ENCODE measurements around the gene FAM83E. TPM values are rescaled to one million over a fixed set of nuclear protein-coding genes. Genes with fewer than 3 reads are reported as not detected.
A peak's percentile ranks its signal among the peaks of the same experiment; 100 is the strongest.

FAM83E gene
- total RNA-seq, 1 experiment from 2014 or later: 8.8 TPM

DNA sequence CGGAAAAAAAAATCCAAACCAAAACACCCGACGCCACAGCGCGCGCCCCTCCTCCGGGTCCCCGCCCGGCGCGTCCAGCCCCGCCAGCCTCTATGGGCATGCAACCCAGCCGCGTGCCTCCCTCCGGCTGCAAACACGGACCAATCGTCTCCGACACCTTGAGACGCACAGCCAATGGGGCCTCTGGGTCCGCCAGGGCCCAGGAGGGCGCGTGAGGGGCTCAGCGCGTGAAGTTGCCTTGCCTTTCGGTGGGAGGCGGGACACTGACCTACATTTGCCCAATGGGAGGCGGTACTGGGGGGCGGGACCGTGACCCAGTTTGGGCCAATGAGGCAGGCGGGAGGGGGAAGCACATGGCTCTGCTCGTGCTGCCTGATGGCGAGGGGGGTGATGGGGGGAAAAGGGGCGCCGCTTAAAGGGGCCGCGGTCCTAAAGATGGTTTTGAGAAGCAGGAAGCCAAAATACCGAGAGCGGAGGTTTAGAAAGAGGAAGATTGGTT is 22.6 kb upstream of the FAM83E start (continued):
- TF ChIP-seq, protein P1, sequence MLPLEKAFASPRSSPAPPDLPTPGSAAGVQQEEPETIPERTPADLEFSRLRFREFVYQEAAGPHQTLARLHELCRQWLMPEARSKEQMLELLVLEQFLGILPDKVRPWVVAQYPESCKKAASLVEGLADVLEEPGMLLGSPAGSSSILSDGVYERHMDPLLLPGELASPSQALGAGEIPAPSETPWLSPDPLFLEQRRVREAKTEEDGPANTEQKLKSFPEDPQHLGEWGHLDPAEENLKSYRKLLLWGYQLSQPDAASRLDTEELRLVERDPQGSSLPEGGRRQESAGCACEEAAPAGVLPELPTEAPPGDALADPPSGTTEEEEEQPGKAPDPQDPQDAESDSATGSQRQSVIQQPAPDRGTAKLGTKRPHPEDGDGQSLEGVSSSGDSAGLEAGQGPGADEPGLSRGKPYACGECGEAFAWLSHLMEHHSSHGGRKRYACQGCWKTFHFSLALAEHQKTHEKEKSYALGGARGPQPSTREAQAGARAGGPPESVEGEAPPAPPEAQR (CRISPR knock-in tag; IDR thresholded peaks at IDR 0.05): no peak
- TF ChIP-seq TCF7 (CRISPR knock-in tag; IDR thresholded peaks at IDR 0.05; ENCODE audit: low read depth): peak; percentile 48; the same call in 1 of the 2 replicates
- peak; percentile 88 for TF ChIP-seq SP1 (CRISPR knock-in tag; conservative IDR thresholded peaks at IDR 0.05)
- TF ChIP-seq ELF4 (CRISPR knock-in tag; IDR thresholded peaks at IDR 0.05; ENCODE audit: low read depth): peak; percentile 73; the same call in 1 of the 2 replicates
- peak; percentile 86; the same call in 1 of the 2 replicates for TF ChIP-seq ESRRA (CRISPR knock-in tag; IDR thresholded peaks at IDR 0.05; ENCODE audit: borderline replicate concordance)
- peak; percentile 55; the same call in 1 of the 2 replicates for TF ChIP-seq ZNF263 (CRISPR knock-in tag; IDR thresholded peaks at IDR 0.05; ENCODE audit: low read depth)
- no peak for TF ChIP-seq GTF2I (CRISPR knock-in tag; conservative IDR thresholded peaks at IDR 0.05)
- TF ChIP-seq NFATC4 (CRISPR knock-in tag; IDR thresholded peaks at IDR 0.05): no peak
- no peak for TF ChIP-seq FOXJ3 (CRISPR knock-in tag; IDR thresholded peaks at IDR 0.05; ENCODE audit: borderline replicate concordance)
- TF ChIP-seq ZNF416 (CRISPR knock-in tag; IDR thresholded peaks at IDR 0.05): no peak
- TF ChIP-seq, protein P2, sequence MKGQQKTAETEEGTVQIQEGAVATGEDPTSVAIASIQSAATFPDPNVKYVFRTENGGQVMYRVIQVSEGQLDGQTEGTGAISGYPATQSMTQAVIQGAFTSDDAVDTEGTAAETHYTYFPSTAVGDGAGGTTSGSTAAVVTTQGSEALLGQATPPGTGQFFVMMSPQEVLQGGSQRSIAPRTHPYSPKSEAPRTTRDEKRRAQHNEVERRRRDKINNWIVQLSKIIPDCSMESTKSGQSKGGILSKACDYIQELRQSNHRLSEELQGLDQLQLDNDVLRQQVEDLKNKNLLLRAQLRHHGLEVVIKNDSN (CRISPR knock-in tag; IDR thresholded peaks at IDR 0.05): peak; percentile 87
- TF ChIP-seq FOXP1 (CRISPR knock-in tag; IDR thresholded peaks at IDR 0.05; ENCODE audit: borderline replicate concordance): peak; percentile 81
- no peak for TF ChIP-seq ZNF423 (CRISPR knock-in tag; IDR thresholded peaks at IDR 0.05)
- TF ChIP-seq, protein P3, sequence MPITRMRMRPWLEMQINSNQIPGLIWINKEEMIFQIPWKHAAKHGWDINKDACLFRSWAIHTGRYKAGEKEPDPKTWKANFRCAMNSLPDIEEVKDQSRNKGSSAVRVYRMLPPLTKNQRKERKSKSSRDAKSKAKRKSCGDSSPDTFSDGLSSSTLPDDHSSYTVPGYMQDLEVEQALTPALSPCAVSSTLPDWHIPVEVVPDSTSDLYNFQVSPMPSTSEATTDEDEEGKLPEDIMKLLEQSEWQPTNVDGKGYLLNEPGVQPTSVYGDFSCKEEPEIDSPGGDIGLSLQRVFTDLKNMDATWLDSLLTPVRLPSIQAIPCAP (CRISPR knock-in tag; IDR thresholded peaks at IDR 0.05): no peak
- 0 out of 2 replicates have a peak, but pooled peaks have one; percentile 75 for TF ChIP-seq ETV6 (CRISPR knock-in tag; IDR thresholded peaks at IDR 0.05)
- TF ChIP-seq, protein P4, sequence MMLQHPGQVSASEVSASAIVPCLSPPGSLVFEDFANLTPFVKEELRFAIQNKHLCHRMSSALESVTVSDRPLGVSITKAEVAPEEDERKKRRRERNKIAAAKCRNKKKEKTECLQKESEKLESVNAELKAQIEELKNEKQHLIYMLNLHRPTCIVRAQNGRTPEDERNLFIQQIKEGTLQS (CRISPR knock-in tag; conservative IDR thresholded peaks at IDR 0.05): peak; percentile 64; the same call in 1 of the 2 replicates
- TF ChIP-seq, protein P5, sequence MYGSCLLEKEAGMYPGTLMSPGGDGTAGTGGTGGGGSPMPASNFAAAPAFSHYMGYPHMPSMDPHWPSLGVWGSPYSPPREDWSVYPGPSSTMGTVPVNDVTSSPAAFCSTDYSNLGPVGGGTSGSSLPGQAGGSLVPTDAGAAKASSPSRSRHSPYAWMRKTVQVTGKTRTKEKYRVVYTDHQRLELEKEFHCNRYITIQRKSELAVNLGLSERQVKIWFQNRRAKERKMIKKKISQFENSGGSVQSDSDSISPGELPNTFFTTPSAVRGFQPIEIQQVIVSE (CRISPR knock-in tag; IDR thresholded peaks at IDR 0.05; ENCODE audit: borderline replicate concordance): no peak
- peak; percentile 92 for TF ChIP-seq FOXK1 (CRISPR knock-in tag; IDR thresholded peaks at IDR 0.05)
- peak; percentile 87 for TF ChIP-seq MYBL2 (CRISPR knock-in tag; IDR thresholded peaks at IDR 0.05)
- TF ChIP-seq, protein P6, sequence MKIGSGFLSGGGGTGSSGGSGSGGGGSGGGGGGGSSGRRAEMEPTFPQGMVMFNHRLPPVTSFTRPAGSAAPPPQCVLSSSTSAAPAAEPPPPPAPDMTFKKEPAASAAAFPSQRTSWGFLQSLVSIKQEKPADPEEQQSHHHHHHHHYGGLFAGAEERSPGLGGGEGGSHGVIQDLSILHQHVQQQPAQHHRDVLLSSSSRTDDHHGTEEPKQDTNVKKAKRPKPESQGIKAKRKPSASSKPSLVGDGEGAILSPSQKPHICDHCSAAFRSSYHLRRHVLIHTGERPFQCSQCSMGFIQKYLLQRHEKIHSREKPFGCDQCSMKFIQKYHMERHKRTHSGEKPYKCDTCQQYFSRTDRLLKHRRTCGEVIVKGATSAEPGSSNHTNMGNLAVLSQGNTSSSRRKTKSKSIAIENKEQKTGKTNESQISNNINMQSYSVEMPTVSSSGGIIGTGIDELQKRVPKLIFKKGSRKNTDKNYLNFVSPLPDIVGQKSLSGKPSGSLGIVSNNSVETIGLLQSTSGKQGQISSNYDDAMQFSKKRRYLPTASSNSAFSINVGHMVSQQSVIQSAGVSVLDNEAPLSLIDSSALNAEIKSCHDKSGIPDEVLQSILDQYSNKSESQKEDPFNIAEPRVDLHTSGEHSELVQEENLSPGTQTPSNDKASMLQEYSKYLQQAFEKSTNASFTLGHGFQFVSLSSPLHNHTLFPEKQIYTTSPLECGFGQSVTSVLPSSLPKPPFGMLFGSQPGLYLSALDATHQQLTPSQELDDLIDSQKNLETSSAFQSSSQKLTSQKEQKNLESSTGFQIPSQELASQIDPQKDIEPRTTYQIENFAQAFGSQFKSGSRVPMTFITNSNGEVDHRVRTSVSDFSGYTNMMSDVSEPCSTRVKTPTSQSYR (CRISPR knock-in tag; IDR thresholded peaks at IDR 0.05): peak; percentile 60; the same call in 1 of the 2 replicates
- peak; percentile 92 for TF ChIP-seq TEAD1 (CRISPR knock-in tag; IDR thresholded peaks at IDR 0.05)
- 0 out of 2 replicates have a peak, but pooled peaks have one; percentile 28 for TF ChIP-seq TEAD4 (CRISPR knock-in tag; IDR thresholded peaks at IDR 0.05)
- peak; percentile 91 for TF ChIP-seq ZNF232 (CRISPR knock-in tag; IDR thresholded peaks at IDR 0.05)
- TF ChIP-seq NFE2L1 (CRISPR knock-in tag; IDR thresholded peaks at IDR 0.05): peak; percentile 87; the same call in 1 of the 2 replicates
- TF ChIP-seq, protein P7, sequence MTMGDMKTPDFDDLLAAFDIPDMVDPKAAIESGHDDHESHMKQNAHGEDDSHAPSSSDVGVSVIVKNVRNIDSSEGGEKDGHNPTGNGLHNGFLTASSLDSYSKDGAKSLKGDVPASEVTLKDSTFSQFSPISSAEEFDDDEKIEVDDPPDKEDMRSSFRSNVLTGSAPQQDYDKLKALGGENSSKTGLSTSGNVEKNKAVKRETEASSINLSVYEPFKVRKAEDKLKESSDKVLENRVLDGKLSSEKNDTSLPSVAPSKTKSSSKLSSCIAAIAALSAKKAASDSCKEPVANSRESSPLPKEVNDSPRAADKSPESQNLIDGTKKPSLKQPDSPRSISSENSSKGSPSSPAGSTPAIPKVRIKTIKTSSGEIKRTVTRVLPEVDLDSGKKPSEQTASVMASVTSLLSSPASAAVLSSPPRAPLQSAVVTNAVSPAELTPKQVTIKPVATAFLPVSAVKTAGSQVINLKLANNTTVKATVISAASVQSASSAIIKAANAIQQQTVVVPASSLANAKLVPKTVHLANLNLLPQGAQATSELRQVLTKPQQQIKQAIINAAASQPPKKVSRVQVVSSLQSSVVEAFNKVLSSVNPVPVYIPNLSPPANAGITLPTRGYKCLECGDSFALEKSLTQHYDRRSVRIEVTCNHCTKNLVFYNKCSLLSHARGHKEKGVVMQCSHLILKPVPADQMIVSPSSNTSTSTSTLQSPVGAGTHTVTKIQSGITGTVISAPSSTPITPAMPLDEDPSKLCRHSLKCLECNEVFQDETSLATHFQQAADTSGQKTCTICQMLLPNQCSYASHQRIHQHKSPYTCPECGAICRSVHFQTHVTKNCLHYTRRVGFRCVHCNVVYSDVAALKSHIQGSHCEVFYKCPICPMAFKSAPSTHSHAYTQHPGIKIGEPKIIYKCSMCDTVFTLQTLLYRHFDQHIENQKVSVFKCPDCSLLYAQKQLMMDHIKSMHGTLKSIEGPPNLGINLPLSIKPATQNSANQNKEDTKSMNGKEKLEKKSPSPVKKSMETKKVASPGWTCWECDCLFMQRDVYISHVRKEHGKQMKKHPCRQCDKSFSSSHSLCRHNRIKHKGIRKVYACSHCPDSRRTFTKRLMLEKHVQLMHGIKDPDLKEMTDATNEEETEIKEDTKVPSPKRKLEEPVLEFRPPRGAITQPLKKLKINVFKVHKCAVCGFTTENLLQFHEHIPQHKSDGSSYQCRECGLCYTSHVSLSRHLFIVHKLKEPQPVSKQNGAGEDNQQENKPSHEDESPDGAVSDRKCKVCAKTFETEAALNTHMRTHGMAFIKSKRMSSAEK (CRISPR knock-in tag; IDR thresholded peaks at IDR 0.05; ENCODE audit: borderline replicate concordance): no peak
- TF ChIP-seq NR1H2 (CRISPR knock-in tag; IDR thresholded peaks at IDR 0.05): no peak
